ENCODE data around the gene ANK3.

The ANK3 gene

GRCh38 chr10:60390224-60390626 lies 550 bp upstream of the ANK3 start:
- H3K4me3 ChIP-seq (ENCODE audit: low read depth, low read length), result no peak overlapping the region
- ChIA-PET POLR2A (no interaction called here), CTCF (no interaction called here)

GRCh38 chr10:60388709-60389301 lies 870 bp downstream of the ANK3 start:
- no peaks in the 10 kb centered on the region for H3K9me3 ChIP-seq (ENCODE audit: control insufficient read depth, insufficient read depth, low read depth, low read length)
- POLR2A ChIA-PET, result no interaction called here
- H3K27ac ChIP-seq (ENCODE audit: extremely low read depth, low read depth, low read length), result no peak overlapping the region
- no peaks in the 10 kb centered on the region for H3K4me1 ChIP-seq (ENCODE audit: control insufficient read depth, insufficient read depth, low read length)
- TF ChIP-seq ZSCAN16 (tag by site-specific recombination; IDR thresholded peaks at IDR 0.05), result no peak
- CTCF ChIA-PET, result interaction anchor here (0.5 kb wide), 1 partner anchor 808 kb away, joined by 3 read pairs; no protein-coding TSS in a partner anchor
- no peaks in the 10 kb centered on the region for H3K36me3 ChIP-seq (ENCODE audit: control insufficient read depth in 2 of 2, insufficient read depth in 1 of 2, low read length in 2 of 2)
- no peak overlapping the region for H3K4me3 ChIP-seq (ENCODE audit: low read depth, low read length)

More at GRCh38 chr10:60390224-60390626, 550 bp upstream of the ANK3 start:
- no peak for TF ChIP-seq ZXDB (tag by site-specific recombination; IDR thresholded peaks at IDR 0.05)
- no peak for TF ChIP-seq ZNF221 (tag by site-specific recombination; IDR thresholded peaks at IDR 0.05; ENCODE audit: borderline replicate concordance)
- TF ChIP-seq REPIN1 (tag by site-specific recombination; IDR thresholded peaks at IDR 0.05; ENCODE audit: low read depth), result no peak
- no peak for TF ChIP-seq IKZF3 (tag by site-specific recombination; IDR thresholded peaks at IDR 0.05)
- TF ChIP-seq OSR2 (tag by site-specific recombination; IDR thresholded peaks at IDR 0.05), result no peak
- TF ChIP-seq ZNF521 (tag by site-specific recombination; IDR thresholded peaks at IDR 0.05), result no peak
- no peak for TF ChIP-seq ZNF184 (tag by site-specific recombination; IDR thresholded peaks at IDR 0.05)
- H3K27ac ChIP-seq (ENCODE audit: extremely low read depth, low read depth, low read length), result no peak overlapping the region
- H3K9me3 ChIP-seq (ENCODE audit: control insufficient read depth, insufficient read depth, low read depth, low read length), result no peaks in the 10 kb centered on the region
- no peaks in the 10 kb centered on the region for H3K36me3 ChIP-seq (ENCODE audit: control insufficient read depth in 2 of 2, insufficient read depth in 1 of 2, low read length in 2 of 2)
- H3K4me1 ChIP-seq (ENCODE audit: control insufficient read depth, insufficient read depth, low read length), result no peaks in the 10 kb centered on the region

DNA sequence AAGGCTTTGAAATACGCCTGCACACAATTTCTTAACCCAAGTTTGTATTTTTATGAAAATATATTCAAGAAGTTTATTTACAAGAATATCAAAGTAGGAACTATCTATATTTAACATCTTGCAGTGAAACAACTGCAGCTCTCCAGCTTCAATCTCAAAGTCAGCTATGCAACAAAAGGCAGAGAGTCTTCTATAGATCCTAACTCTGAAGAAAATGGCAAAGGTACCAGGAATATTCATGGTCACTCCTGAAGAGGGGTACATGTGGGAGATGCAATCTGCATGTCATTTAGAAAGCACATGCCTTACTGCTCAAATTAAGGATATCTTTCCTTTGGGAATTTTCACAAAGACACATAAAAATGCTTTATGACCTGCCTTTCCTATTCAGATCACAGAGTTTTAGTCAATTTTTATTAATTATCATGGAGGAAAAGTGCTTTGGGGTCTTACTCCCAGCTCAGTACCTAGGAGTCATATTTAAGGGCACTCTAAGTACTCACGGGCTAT lies 1.5 kb downstream of the ANK3 start:
- Histone ChIP-seq H3K9me3 (ENCODE audit: control insufficient read depth, insufficient read depth, low read depth, low read length) (no peaks in the 10 kb centered on the region), H3K36me3 (ENCODE audit: control insufficient read depth in 2 of 2, insufficient read depth in 1 of 2, low read length in 2 of 2) (no peaks in the 10 kb centered on the region), H3K27ac (ENCODE audit: extremely low read depth, low read depth, low read length) (no peak overlapping the region), H3K4me3 (ENCODE audit: low read depth, low read length) (no peak overlapping the region), H3K4me1 (ENCODE audit: control insufficient read depth, insufficient read depth, low read length) (no peaks in the 10 kb centered on the region)
- ChIA-PET CTCF (no interaction called here), POLR2A (no interaction called here)
- TF ChIP-seq SCRT2 (tag by site-specific recombination; IDR thresholded peaks at IDR 0.05) (no peak), ZNF777 (tag by site-specific recombination; IDR thresholded peaks at IDR 0.05; ENCODE audit: borderline replicate concordance) (no peak), ZNF768 (tag by site-specific recombination; IDR thresholded peaks at IDR 0.05) (no peak), ZNF560 (tag by site-specific recombination; IDR thresholded peaks at IDR 0.05; ENCODE audit: borderline replicate concordance) (no peak), ZNF785 (tag by site-specific recombination; IDR thresholded peaks at IDR 0.05) (no peak), SETDB1 (IDR thresholded peaks at IDR 0.05; ENCODE audit: insufficient read length, low read length) (no peak), ZNF623 (tag by site-specific recombination; IDR thresholded peaks at IDR 0.05) (no peak), ELK4 (IDR thresholded peaks at IDR 0.05; ENCODE audit: borderline replicate concordance, low read depth, low read length) (no peak), ZNF221 (tag by site-specific recombination; IDR thresholded peaks at IDR 0.05; ENCODE audit: borderline replicate concordance) (no peak), ZNF555 (tag by site-specific recombination; conservative IDR thresholded peaks at IDR 0.05) (no peak), KLF8 (tag by site-specific recombination; IDR thresholded peaks at IDR 0.05) (no peak), ZNF629 (tag by site-specific recombination; IDR thresholded peaks at IDR 0.05) (no peak), ZNF530 (tag by site-specific recombination; IDR thresholded peaks at IDR 0.05; ENCODE audit: low read depth) (no peak), ZNF114 (tag by site-specific recombination; IDR thresholded peaks at IDR 0.05) (no peak), ZFHX2 (tag by site-specific recombination; conservative IDR thresholded peaks at IDR 0.05) (no peak), ZNF366 (tag by site-specific recombination; conservative IDR thresholded peaks at IDR 0.05) (no peak)
- TF ChIP-seq, protein P1, sequence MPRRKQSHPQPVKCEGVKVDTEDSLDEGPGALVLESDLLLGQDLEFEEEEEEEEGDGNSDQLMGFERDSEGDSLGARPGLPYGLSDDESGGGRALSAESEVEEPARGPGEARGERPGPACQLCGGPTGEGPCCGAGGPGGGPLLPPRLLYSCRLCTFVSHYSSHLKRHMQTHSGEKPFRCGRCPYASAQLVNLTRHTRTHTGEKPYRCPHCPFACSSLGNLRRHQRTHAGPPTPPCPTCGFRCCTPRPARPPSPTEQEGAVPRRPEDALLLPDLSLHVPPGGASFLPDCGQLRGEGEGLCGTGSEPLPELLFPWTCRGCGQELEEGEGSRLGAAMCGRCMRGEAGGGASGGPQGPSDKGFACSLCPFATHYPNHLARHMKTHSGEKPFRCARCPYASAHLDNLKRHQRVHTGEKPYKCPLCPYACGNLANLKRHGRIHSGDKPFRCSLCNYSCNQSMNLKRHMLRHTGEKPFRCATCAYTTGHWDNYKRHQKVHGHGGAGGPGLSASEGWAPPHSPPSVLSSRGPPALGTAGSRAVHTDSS (tag by site-specific recombination; IDR thresholded peaks at IDR 0.05), result no peak
- TF ChIP-seq, protein P2, sequence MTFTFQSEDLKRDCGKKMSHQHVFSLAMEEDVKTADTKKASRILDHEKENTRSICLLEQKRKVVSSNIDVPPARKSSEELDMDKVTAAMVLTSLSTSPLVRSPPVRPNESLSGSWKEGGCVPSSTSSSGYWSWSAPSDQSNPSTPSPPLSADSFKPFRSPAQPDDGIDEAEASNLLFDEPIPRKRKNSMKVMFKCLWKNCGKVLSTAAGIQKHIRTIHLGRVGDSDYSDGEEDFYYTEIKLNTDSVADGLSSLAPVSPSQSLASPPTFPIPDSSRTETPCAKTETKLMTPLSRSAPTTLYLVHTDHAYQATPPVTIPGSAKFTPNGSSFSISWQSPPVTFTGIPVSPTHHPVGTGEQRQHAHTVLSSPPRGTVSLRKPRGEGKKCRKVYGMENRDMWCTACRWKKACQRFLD (tag by site-specific recombination; IDR thresholded peaks at IDR 0.05), result no peak
- TF ChIP-seq, protein P3, sequence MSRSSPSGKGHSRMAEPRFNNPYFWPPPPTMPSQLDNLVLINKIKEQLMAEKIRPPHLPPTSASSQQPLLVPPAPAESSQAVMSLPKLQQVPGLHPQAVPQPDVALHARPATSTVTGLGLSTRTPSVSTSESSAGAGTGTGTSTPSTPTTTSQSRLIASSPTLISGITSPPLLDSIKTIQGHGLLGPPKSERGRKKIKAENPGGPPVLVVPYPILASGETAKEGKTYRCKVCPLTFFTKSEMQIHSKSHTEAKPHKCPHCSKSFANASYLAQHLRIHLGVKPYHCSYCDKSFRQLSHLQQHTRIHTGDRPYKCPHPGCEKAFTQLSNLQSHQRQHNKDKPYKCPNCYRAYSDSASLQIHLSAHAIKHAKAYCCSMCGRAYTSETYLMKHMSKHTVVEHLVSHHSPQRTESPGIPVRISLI (tag by site-specific recombination; IDR thresholded peaks at IDR 0.05), result no peak
